IMR-90 (cell line): ENCODE results near the gene GPR137. TPM values are rescaled to one million over a fixed set of nuclear protein-coding genes. Genes with fewer than 3 reads are reported as not detected.

Source experiments
- ATAC-seq: fragments of 200-7000 bp; cut with Tn5 transposase; 2 replicates; pipeline ENCODE4 v1.9.1; 2020; ENCODE audit warnings: low read depth, mild to moderate bottlenecking, moderate library complexity
- BruUV-seq: library from RNA; stranded (reverse); fragments of 400-500 nt; replicated peaks from 2 replicates; lab custom pipeline; 2021; lab: Mats Ljungman, UMichigan
- CTCF ChIA-PET: fragments of 300-600 bp; formaldehyde crosslinking; extraction: SDS; loops from one replicate; lab custom pipeline; 2021; ENCODE audit warnings: antibody characterized with exemption; lab: Yijun Ruan, JAX
- POLR2A ChIA-PET: fragments of 300-600 bp; sonication (Branson Sonifier 250); formaldehyde crosslinking; loops from one replicate; lab custom pipeline; 2022; ENCODE audit warnings: antibody characterized with exemption; ENCODE audit not compliant: unreplicated experiment; lab: Charles Lee
- DNase-seq: peaks from one replicate; pipeline ENCODE4 v3.0.0; 2013
- H2AFZ ChIP-seq: replicated peaks from 2 replicates; pipeline ENCODE3; 2013; ENCODE audit warnings: low read length, mild to moderate bottlenecking; ENCODE audit not compliant: poor library complexity
- H2AK5ac ChIP-seq: 2 replicates; pipeline ENCODE4 v1.6.1; 2013; ENCODE audit warnings: low read depth, low read length, inconsistent platforms
- H2AK9ac ChIP-seq: replicated peaks from 2 replicates; pipeline ENCODE3; 2013; ENCODE audit warnings: mild to moderate bottlenecking, low read depth, low read length, moderate library complexity; ENCODE audit not compliant: poor library complexity
- H2BK120ac ChIP-seq: 2 replicates; pipeline ENCODE4 v1.6.1; 2013; ENCODE audit warnings: low read depth, low read length, inconsistent platforms
- H2BK15ac ChIP-seq: 3 replicates; pipeline ENCODE4 v1.6.1; 2013; ENCODE audit warnings: low read depth, low read length, inconsistent platforms
- H2BK20ac ChIP-seq: 2 replicates; pipeline ENCODE4 v1.6.1; 2013; ENCODE audit warnings: low read depth, mild to moderate bottlenecking, inconsistent platforms, low read length, moderate library complexity
- H2BK5ac ChIP-seq: 2 replicates; pipeline ENCODE4 v1.6.1; 2013; ENCODE audit warnings: mild to moderate bottlenecking, low read depth, low read length, inconsistent platforms; ENCODE audit not compliant: poor library complexity, severe bottlenecking
- H3K14ac ChIP-seq: replicated peaks from 2 replicates; pipeline ENCODE4 v1.6.1; 2013; ENCODE audit warnings: low read depth, low read length, inconsistent platforms
- H3K18ac ChIP-seq: 2 replicates; pipeline ENCODE4 v1.6.1; 2013; ENCODE audit warnings: low read depth, low read length, control low read depth
- H3K23ac ChIP-seq: 2 replicates; pipeline ENCODE4 v1.6.1; 2013; ENCODE audit warnings: low read depth, low read length, inconsistent platforms
- H3K27ac ChIP-seq: 2 replicates; pipeline ENCODE4 v1.5.1; 2013; ENCODE audit warnings: mild to moderate bottlenecking, control low read depth, low read length; ENCODE audit not compliant: insufficient read depth
- H3K27me3 ChIP-seq: 2 replicates; pipeline ENCODE4 v1.6.1; 2013; ENCODE audit warnings: low read length; ENCODE audit not compliant: control insufficient read depth, insufficient read depth
- H3K36me3 ChIP-seq: 2 replicates; pipeline ENCODE4 v1.6.1; 2013; ENCODE audit warnings: low read length, mixed read lengths; ENCODE audit not compliant: control insufficient read depth, insufficient read depth
- H3K4ac ChIP-seq: 2 replicates; pipeline ENCODE4 v1.6.1; 2013; ENCODE audit warnings: low read depth, low read length, inconsistent platforms
- H3K4me1 ChIP-seq: 2 replicates; pipeline ENCODE4 v1.6.1; 2013; ENCODE audit warnings: low read length, mixed read lengths; ENCODE audit not compliant: control insufficient read depth, insufficient read depth
- H3K4me2 ChIP-seq: 2 replicates; pipeline ENCODE4 v1.6.1; 2013; ENCODE audit warnings: low read depth, mild to moderate bottlenecking, control low read depth, low read length, moderate library complexity
- H3K4me3 ChIP-seq: 2 replicates; pipeline ENCODE4 v1.5.1; 2013; ENCODE audit warnings: low read depth, mild to moderate bottlenecking, control low read depth, low read length, moderate library complexity; ENCODE audit not compliant: insufficient read depth
- H3K56ac ChIP-seq: 2 replicates; pipeline ENCODE4 v1.6.1; 2013; ENCODE audit warnings: low read length, inconsistent platforms; ENCODE audit not compliant: insufficient read depth; ENCODE audit errors: extremely low read depth
- H3K79me1 ChIP-seq, 2 experiments: 2 replicates each; pipeline ENCODE4 v1.6.1; 2013; ENCODE audit warnings: low read length in 2 of 2, inconsistent platforms in 1 of 2, low read depth in 1 of 2
- H3K9ac ChIP-seq: 2 replicates; pipeline ENCODE4 v1.6.1; 2013; ENCODE audit warnings: low read depth, low read length, control low read depth
- H3K9me1 ChIP-seq: 2 replicates; pipeline ENCODE4 v1.6.1; 2013; ENCODE audit warnings: low read length, inconsistent platforms; ENCODE audit not compliant: insufficient read depth
- H3K9me3 ChIP-seq: 2 replicates; pipeline ENCODE4 v1.6.1; 2013; ENCODE audit warnings: low read length; ENCODE audit not compliant: control insufficient read depth, insufficient read depth
- H4K20me1 ChIP-seq: 2 replicates; pipeline ENCODE4 v1.6.1; 2013; ENCODE audit warnings: low read length, inconsistent platforms; ENCODE audit not compliant: insufficient read depth
- H4K5ac ChIP-seq: 2 replicates; pipeline ENCODE4 v1.6.1; 2013; ENCODE audit warnings: mild to moderate bottlenecking, low read depth, low read length, control low read depth
- H4K8ac ChIP-seq, 2 experiments: 2 replicates each; pipeline ENCODE4 v1.6.1; 2013; ENCODE audit warnings: low read depth in 2 of 2, low read length in 2 of 2, control low read depth in 1 of 2, inconsistent platforms in 1 of 2
- H4K91ac ChIP-seq: 2 replicates; pipeline ENCODE4 v1.6.1; 2013; ENCODE audit warnings: low read depth, low read length, inconsistent platforms; ENCODE audit not compliant: insufficient read depth
- CEBPB ChIP-seq: IDR thresholded peaks from 2 replicates; pipeline ENCODE4 v1.6.1; 2012; ENCODE audit warnings: low read depth, low read length, improper control_type of control experiment
- POLR2A ChIP-seq: IDR thresholded peaks from 2 replicates; pipeline ENCODE4 v1.6.1; 2012; ENCODE audit warnings: mild to moderate bottlenecking, low read depth, low read length
- WGBS, 2 experiments: methylation state at CpG; one replicate each; pipeline versions ENCODE4 v1.1.5 to v1.1.7; 2013; ENCODE audit warnings: missing lambda C conversion rate in 2 of 2; ENCODE audit not compliant: insufficient read length in 1 of 2; ENCODE audit errors: extremely low coverage in 2 of 2; 5-methylcytosine and 5-hydroxymethylcytosine counted together
- dilution Hi-C: fragments of 300-500 bp; cut with HindIII; formaldehyde crosslinking; loops from one replicate; pipeline ENCODE4 v1.14.3; 2018; ENCODE audit warnings: low sequenced_read_pairs; ENCODE audit not compliant: unreplicated experiment
- in situ Hi-C: fragments of 300-500 bp; cut with MboI; formaldehyde crosslinking; loops from 3 replicates; pipeline ENCODE4 v1.14.3; 2019; ENCODE audit warnings: low sequenced_read_pairs, inconsistent platforms, mixed read lengths
- intact Hi-C: fragments of 100-400 bp; cut with micrococcal nuclease; formaldehyde crosslinking; loops from 2 replicates; pipeline ENCODE4 v1.10.0; 2022
- polyA plus RNA-seq, 3 experiments: library from polyadenylated mRNA; depleted of rRNA; stranded (reverse); fragments of >200 nt; gene quantifications; 2 replicates each; pipeline ENCODE4 v1.2.3, GENCODE V29; 2012; ENCODE audit warnings: low replicate concordance in 1 of 3
- total RNA-seq: library from RNA; depleted of rRNA; stranded (reverse); fragments of >200 nt; gene quantifications from 2 replicates; pipeline ENCODE4 v1.2.3, GENCODE V29; 2012

Gene GPR137
- total and polyA plus RNA-seq, 2 of the 4 experiments (the other 2 are of a cell fraction), result 3.6 to 26.0 TPM

DNA sequence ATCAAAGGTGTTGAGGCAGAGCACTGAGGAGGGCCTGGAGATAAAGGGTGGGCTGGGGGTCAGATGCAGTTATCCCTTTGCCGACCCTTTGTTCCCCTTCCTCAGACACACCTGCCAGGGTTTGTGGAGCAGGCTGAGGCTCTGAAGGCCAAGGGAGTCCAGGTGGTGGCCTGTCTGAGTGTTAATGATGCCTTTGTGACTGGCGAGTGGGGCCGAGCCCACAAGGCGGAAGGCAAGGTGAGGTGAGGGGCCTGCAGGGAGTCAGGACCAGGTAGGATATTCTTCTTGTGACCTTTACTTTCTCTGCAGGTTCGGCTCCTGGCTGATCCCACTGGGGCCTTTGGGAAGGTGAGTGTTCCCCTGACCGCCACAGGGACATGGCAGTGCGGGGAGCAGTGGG lies 34.9 kb downstream of the GPR137 start:
- Histone ChIP-seq H3K27ac (no peak overlapping the region), H4K20me1 (no peaks in the 10 kb centered on the region; the same call in 1 of the 2 replicates), H3K14ac (no peak overlapping the region), H2BK5ac (no peak overlapping the region), H3K36me3 (peaks cover 25% of the 10 kb centered on the region), H3K9me3 (no peaks in the 10 kb centered on the region), H3K9ac (no peak overlapping the region), H4K8ac (no peak overlapping the region), H3K56ac (no peak overlapping the region), H4K5ac (no peak overlapping the region), H3K4ac (no peak overlapping the region), H3K4me2 (no peak overlapping the region), H2AFZ (no peak overlapping the region), H3K27me3 (no peaks in the 10 kb centered on the region), H2BK15ac (no peak overlapping the region), H2AK5ac (no peak overlapping the region), H2BK120ac (no peak overlapping the region), H3K79me1 (peaks cover 7 to 31% of the 10 kb centered on the region in 2 experiments), H3K18ac (no peak overlapping the region), H2AK9ac (no peak overlapping the region), H2BK20ac (no peak overlapping the region), H3K4me1 (peaks cover 10% of the 10 kb centered on the region), H3K23ac (no peak overlapping the region), H4K91ac (no peak overlapping the region), H3K4me3 (no peak overlapping the region), H3K9me1 (peaks cover 14% of the 10 kb centered on the region)
- TF ChIP-seq POLR2A (no peak), CEBPB (no peak)
- WGBS, 2 experiments, result 100% methylated on average over 4 of the region's 7 CpGs; no CpG with 5 or more reads in 1 of the 2 experiments
- CTCF ChIA-PET, result no interaction called here
- intact Hi-C loops (no loop called here), dilution Hi-C loops (no loop called here), in situ Hi-C loops (no loop called here)
- no peak for ATAC-seq
- BruUV-seq, result no TSS peak
- DNase-seq, result no peak
- POLR2A ChIA-PET, result interaction anchor here (0.5 kb wide), 1 partner anchor 10 kb away, joined by 9 read pairs; no protein-coding TSS in a partner anchor
